Motor neuron (in vitro differentiated cells): ENCODE data around the gene ASTN1. TPM values are rescaled to one million over a fixed set of nuclear protein-coding genes. Genes with fewer than 3 reads are reported as not detected.
A peak's percentile ranks its signal among the peaks of the same experiment; 100 is the strongest.

ENCODE experiments used
- ATAC-seq, 8 experiments: fragments of 200-7000 bp; cut with Tn5 transposase; replicated peaks in 6 of 8; 2 replicates each; pipeline ENCODE4 v1.8.0; 2021; ENCODE audit warnings: mild to moderate bottlenecking in 8 of 8, moderate library complexity in 8 of 8
- H3K27ac ChIP-seq, 2 donors: fragments of 250-450 bp; sonication (Bioruptor Pico); 2 replicates each; pipeline ENCODE4 v1.9.0; 2021; ENCODE audit warnings: antibody characterized with exemption in 2 of 2, mild to moderate bottlenecking in 2 of 2, moderate library complexity in 1 of 2
- H3K4me1 ChIP-seq, 2 donors: fragments of 250-450 bp; sonication (Bioruptor Pico); replicated peaks in 1 of 2; 2 replicates each; pipeline ENCODE4 v1.6.1; 2021; ENCODE audit warnings: antibody characterized with exemption in 2 of 2, mild to moderate bottlenecking in 2 of 2, moderate library complexity in 1 of 2
- H3K4me3 ChIP-seq, 5 donors: fragments of 250-450 bp; sonication (Bioruptor Pico); 2 replicates each; pipeline ENCODE4 v1.9.0; 2021; ENCODE audit warnings: antibody characterized with exemption in 5 of 5, mild to moderate bottlenecking in 5 of 5, moderate library complexity in 4 of 5
- WGBS, 10 experiments: fragments of 450-650 bp; shearing (Covaris generic); methylation state at CpG; one replicate each; pipeline ENCODE4 v1.0.0; 2022; 5-methylcytosine and 5-hydroxymethylcytosine counted together
- in situ Hi-C, 9 experiments: fragments of 400-800 bp; cut with MboI; loops; one replicate each; pipeline ENCODE4 v1.15.0; 2021; ENCODE audit warnings: low sequenced_read_pairs in 9 of 9, low pct_unique_long_range_greater_than_20kb in 2 of 9; ENCODE audit not compliant: unreplicated experiment in 9 of 9
- total RNA-seq, 8 experiments: library from RNA; unstranded; fragments of 300-600 nt; gene quantifications; 2 replicates each; pipeline versions ENCODE4 v1.2.3 to v1.2.4, GENCODE V29; 2022

ASTN1 gene
- total RNA-seq, 8 experiments from 2014 or later = 0.10 to 89.1 (median 37.5) TPM

GRCh38 chr1:176989023-176989422 lies 175.5 kb downstream of the ASTN1 start:
- H3K27ac ChIP-seq = no peak overlapping the region
- peaks cover 8 to 10% of the 10 kb centered on the region in 2 donors for H3K4me1 ChIP-seq
- WGBS, 10 experiments = 0 to 100% (median 87%) methylated on average over 1 of the region's 1 CpG; no CpG with 5 or more reads in 1 of the 10 experiments
- no peak for ATAC-seq
- H3K4me3 ChIP-seq = no peak overlapping the region
- in situ Hi-C loops = no loop called here

GRCh38 chr1:176987016-176987415 lies 177.5 kb downstream of the ASTN1 start:
- ATAC-seq = no peak
- in situ Hi-C loops = no loop called here
- Histone ChIP-seq H3K4me1 (peaks cover 6 to 14% of the 10 kb centered on the region in 2 donors), H3K27ac (no peak overlapping the region), H3K4me3 (no peak overlapping the region)

- H3K27ac ChIP-seq = no peak overlapping the region
- peaks cover 6 to 22% of the 10 kb centered on the region in 2 donors for H3K4me1 ChIP-seq
- in situ Hi-C loops = no loop called here
- no peak overlapping the region for H3K4me3 ChIP-seq
- 43 to 90% (median 52%) methylated on average over 2 to 5 of the region's 5 CpGs; no CpG with 5 or more reads in 3 of the 10 experiments for WGBS, 10 experiments
- ATAC-seq = peak in 5 of 8 experiments; percentile 24 to 71 (median 43)
These were observed 180.8 kb downstream of the ASTN1 start for GRCh38 chr1:176983731-176984130.

- peak in 1 of 8 experiments; percentile 10 for ATAC-seq
- WGBS, 10 experiments = 50 to 100% (median 90%) methylated on average over 1 to 7 of the region's 7 CpGs
- in situ Hi-C loops = no loop called here
- Histone ChIP-seq H3K4me3 (no peak overlapping the region), H3K27ac (peak overlapping the region in 1 of 2 donors; percentile 49), H3K4me1 (peaks cover 14 to 17% of the 10 kb centered on the region in 2 donors)
These were observed 187.7 kb downstream of the ASTN1 start for GRCh38 chr1:176976771-176977170.

GRCh38 chr1:176976225-176976624 lies 188.3 kb downstream of the ASTN1 start:
- peak in 5 of 8 experiments; percentile 69 to 97 (median 80) for ATAC-seq
- WGBS, 10 experiments = 0 to 13% (median 0%) methylated on average over 1 to 4 of the region's 4 CpGs; no CpG with 5 or more reads in 4 of the 10 experiments
- in situ Hi-C loops = no loop called here
- Histone ChIP-seq H3K4me1 (peaks cover 14 to 17% of the 10 kb centered on the region in 2 donors), H3K27ac (peak overlapping the region in 1 of 2 donors; percentile 49), H3K4me3 (no peak overlapping the region)

GRCh38 chr1:176964687-176965086 lies 199.8 kb downstream of the ASTN1 start:
- ATAC-seq = no peak
- in situ Hi-C loops = no loop called here
- WGBS, 10 experiments = 17 to 100% (median 82%) methylated on average over 1 to 2 of the region's 2 CpGs; no CpG with 5 or more reads in 2 of the 10 experiments
- H3K27ac ChIP-seq = no peak overlapping the region
- no peak overlapping the region for H3K4me3 ChIP-seq
- H3K4me1 ChIP-seq = peaks cover 0 to 2% of the 10 kb centered on the region in 2 donors

GRCh38 chr1:176963181-176963580 lies 201.3 kb downstream of the ASTN1 start:
- in situ Hi-C loops = no loop called here
- no peak overlapping the region for H3K27ac ChIP-seq
- 40 to 100% (median 90%) methylated on average over 1 to 2 of the region's 2 CpGs; no CpG with 5 or more reads in 4 of the 10 experiments for WGBS, 10 experiments
- H3K4me1 ChIP-seq = peaks cover 9% of the 10 kb centered on the region in 2 donors
- no peak overlapping the region for H3K4me3 ChIP-seq
- no peak for ATAC-seq

- Histone ChIP-seq H3K4me3 (no peak overlapping the region), H3K27ac (no peak overlapping the region), H3K4me1 (peaks cover 9% of the 10 kb centered on the region in 2 donors)
- in situ Hi-C loops = no loop called here
- no peak for ATAC-seq
- 0 to 100% (median 88%) methylated on average over 1 to 2 of the region's 2 CpGs; no CpG with 5 or more reads in 3 of the 10 experiments for WGBS, 10 experiments
These were observed 202.8 kb downstream of the ASTN1 start for GRCh38 chr1:176961678-176962077.

- 20 to 79% (median 60%) methylated on average over 1 to 3 of the region's 3 CpGs; no CpG with 5 or more reads in 5 of the 10 experiments for WGBS, 10 experiments
- Histone ChIP-seq H3K4me1 (peaks cover 9% of the 10 kb centered on the region in 2 donors), H3K4me3 (no peak overlapping the region), H3K27ac (no peak overlapping the region)
- ATAC-seq = peak in 5 of 8 experiments; percentile 67 to 92 (median 80)
- in situ Hi-C loops = no loop called here
These were observed 205.2 kb downstream of the ASTN1 start for GRCh38 chr1:176959191-176959820.

- in situ Hi-C loops = no loop called here
- Histone ChIP-seq H3K4me1 (peaks cover 9% of the 10 kb centered on the region in 2 donors), H3K27ac (no peak overlapping the region), H3K4me3 (no peak overlapping the region)
- 27 to 95% (median 79%) methylated on average over 1 to 10 of the region's 10 CpGs; no CpG with 5 or more reads in 2 of the 10 experiments for WGBS, 10 experiments
- no peak for ATAC-seq
These were observed 206.9 kb downstream of the ASTN1 start for GRCh38 chr1:176957603-176958002.

- no peak overlapping the region for H3K27ac ChIP-seq
- peak in 3 of 8 experiments; percentile 26 to 44 (median 39) for ATAC-seq
- in situ Hi-C loops = no loop called here
- peaks cover 2 to 6% of the 10 kb centered on the region in 2 donors for H3K4me1 ChIP-seq
- H3K4me3 ChIP-seq = no peak overlapping the region
These were observed 210.3 kb downstream of the ASTN1 start for GRCh38 chr1:176954242-176954641.

GRCh38 chr1:176950736-176951324 lies 213.7 kb downstream of the ASTN1 start:
- no peak overlapping the region for H3K27ac ChIP-seq
- in situ Hi-C loops = no loop called here
- no peak for ATAC-seq
- whole genome bisulfite sequencing, 10 experiments = 40 to 100% (median 61%) methylated on average over 1 to 2 of the region's 2 CpGs; no CpG with 5 or more reads in 4 of the 10 experiments
- H3K4me3 ChIP-seq = no peak overlapping the region
- no peaks in the 10 kb centered on the region for H3K4me1 ChIP-seq

- Histone ChIP-seq H3K4me1 (no peaks in the 10 kb centered on the region), H3K27ac (no peak overlapping the region), H3K4me3 (no peak overlapping the region)
- ATAC-seq = peak in 4 of 8 experiments; percentile 43 to 100 (median 92)
- in situ Hi-C loops = no loop called here
- WGBS, 10 experiments = 0 to 100% (median 60%) methylated on average over 1 to 17 of the region's 17 CpGs
These were observed 215.4 kb downstream of the ASTN1 start for GRCh38 chr1:176949033-176949662.
